NOMO-1 treated with DMSO at 0.1 percent for 48 hours (cell line): ENCODE data around the gene RTF1.

Experiments used
- DNase-seq: peaks from one replicate; lab custom pipeline; 2025; ENCODE audit not compliant: unreplicated experiment; lab: John Stamatoyannopoulos, UW

Gene RTF1

DNA sequence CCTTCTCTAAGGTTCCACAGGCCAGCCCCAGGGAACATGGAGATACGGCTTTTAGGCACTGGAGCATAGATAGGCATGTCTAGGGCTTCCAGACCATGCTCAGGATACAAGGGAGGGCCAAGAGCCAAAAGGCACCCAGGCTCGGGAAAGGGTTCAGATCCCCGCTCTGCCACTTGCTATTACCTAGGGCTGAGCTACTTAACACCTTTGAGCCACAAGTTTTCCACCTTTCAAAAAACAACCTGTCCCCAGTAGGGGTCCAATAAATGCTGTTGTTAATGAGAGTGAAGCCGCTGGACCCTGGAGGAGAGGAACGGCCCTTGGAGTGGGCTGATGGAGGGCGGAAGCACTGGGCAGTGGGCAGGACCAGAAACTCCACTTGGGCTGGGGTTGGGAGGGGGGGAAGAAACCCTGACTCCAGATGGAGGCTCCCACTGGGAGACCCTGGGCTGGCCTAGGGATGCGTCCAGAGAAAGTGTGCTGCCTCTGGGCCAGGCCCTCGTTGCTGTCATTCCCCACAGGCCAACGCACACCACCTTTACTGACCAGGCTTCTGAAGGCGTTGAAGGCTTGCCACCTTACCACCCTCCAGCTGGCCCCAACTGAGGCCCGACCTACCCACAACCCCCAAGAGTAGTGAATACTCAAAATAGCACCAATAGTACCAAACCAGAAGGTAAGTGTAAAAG, 68.2 kb downstream of the RTF1 start:
- DNase-seq = no peak

DNA sequence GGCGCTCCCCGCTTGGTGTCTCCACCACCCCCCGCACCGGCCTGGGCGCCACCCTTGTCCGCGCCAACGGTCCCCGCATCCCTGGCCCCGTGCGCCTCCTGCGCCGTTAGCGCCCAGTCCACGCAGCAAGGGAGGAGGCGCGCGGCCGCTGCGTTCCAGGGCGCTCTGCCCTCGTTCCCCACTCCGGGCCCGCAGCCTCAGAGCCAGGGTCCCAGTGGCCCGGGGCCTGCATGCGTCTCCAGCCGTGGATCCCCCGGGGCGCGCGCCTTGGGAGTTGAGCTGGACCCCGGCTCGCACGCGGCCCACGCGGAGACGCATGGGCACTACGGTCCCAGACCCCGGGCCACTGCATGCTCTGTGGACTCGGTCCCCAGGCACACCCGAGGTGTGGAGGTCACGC, 69.4 kb downstream of the RTF1 start:
- no peak for DNase-seq

DNA sequence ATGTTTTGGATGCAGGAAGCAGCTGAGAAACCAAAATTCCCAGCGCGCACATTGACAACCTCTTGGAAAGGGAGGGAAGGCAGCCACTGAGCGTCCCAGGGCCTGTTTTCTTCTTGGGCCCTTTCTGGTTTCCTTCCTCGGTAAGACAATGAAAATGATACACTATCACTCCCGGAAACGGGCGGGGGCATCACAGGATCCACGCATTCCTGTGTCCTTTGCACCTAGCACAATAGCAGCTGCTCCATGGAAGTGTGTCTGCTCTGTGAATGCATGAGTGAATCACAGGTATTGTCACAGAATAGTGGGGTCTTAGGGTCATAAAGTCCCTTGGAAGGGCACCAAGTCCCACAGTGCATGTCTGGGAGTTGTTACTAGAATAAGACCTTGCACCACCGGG, 70.5 kb downstream of the RTF1 start:
- no peak for DNase-seq

DNA sequence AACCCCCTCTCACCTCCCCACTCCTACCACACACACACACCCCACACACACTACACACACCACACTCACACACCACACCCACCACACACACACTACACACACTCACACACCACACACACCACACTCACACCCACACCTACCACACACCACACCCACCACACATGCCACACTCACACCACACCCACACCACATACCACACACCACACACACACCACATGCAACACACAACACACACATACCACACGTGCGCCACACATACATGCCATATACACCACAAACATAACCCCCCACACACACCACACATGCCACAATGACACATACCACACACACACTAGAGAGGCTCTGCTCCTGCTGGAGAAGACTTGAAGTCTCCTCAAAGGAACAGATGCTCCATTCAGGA, 70.9 kb downstream of the RTF1 start:
- DNase-seq = no peak

DNA sequence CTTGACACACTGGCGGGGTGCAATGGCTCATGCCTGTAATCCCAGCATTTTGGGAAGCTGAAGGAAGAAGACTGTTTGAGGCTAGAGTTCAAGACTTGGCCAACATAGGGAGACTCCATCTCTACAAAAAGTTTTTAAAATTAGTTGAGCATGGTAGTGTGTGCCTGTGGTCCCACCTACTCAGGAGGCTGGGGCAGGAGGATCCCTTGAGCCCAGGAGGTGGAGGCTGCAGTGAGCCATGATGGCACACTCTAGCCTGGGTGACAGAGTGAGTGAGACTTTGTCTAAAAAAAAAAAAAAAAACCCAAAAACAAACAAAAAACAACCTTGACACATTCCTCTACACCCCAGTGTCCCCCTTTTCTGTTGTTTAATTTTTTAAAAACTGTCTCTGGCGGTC, 72.7 kb downstream of the RTF1 start:
- DNase-seq = no peak

DNA sequence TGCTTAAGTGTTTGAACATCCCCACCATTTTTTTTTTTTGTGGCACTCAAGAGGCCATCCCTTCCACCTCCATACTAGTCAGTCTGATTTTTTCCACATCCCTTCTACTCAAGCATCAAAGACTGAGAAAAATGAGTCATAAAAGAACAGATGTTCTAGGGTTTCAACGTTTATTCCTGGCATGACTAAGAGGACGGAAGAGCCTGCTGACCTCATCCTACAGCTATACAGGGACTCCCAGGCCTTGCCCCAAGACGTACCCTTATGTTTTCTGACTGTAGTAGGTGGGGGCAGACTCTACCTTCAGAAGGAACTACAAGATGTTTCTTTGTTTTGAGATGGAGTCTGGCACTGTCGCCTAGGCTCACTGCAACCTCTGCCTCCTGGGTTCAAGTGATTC, 73.5 kb downstream of the RTF1 start:
- DNase-seq = peak; percentile 66

DNA sequence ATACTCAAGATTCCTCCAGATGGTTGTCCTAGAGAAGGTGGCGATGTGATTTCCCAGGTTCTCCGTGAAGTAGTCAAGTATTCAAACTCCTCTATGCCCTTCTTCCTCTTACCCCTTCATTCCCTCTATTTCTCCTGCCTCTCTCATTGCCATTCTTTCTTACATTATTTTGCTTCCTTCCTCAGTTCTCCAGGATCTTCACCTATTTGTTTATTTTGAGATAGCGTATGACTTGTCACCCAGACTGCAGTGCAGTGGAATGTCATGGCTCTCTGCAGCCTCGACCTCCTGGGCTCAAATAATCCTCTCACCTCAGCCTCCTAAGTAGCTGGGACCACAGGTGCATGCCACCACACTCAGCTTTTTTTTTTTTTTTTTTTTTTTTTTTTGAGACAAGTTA, 75.0 kb downstream of the RTF1 start:
- no peak for DNase-seq

DNA sequence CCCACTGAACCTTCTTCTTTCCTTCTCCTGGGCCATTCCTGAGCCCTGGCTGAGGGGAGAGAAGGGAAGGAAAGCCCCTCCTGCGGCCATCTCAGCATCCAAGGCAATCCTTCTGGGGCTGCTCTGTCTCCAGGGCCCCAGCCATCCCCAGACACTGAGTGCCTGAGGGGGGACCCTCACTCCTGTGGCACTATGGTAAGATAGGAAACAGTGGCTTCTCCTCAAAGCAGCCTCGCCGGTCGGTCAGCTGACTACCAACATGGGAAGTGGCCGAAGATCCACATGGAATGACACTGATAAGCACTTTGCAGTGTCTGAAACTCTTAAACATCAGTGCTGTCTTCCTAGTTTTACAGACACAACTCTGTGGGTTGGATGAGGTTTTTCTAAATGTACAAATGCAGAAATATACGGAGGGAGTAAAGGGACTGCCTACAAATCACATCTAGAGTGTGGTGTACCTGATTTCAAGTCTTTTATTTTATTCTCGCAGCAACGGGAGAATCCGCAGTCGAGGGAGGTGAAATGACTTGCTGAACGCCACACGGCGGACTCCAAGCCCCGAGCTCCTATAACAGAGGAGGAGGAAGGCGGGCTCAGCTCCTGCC, 75.8 kb downstream of the RTF1 start:
- peak; percentile 36 for DNase-seq

DNA sequence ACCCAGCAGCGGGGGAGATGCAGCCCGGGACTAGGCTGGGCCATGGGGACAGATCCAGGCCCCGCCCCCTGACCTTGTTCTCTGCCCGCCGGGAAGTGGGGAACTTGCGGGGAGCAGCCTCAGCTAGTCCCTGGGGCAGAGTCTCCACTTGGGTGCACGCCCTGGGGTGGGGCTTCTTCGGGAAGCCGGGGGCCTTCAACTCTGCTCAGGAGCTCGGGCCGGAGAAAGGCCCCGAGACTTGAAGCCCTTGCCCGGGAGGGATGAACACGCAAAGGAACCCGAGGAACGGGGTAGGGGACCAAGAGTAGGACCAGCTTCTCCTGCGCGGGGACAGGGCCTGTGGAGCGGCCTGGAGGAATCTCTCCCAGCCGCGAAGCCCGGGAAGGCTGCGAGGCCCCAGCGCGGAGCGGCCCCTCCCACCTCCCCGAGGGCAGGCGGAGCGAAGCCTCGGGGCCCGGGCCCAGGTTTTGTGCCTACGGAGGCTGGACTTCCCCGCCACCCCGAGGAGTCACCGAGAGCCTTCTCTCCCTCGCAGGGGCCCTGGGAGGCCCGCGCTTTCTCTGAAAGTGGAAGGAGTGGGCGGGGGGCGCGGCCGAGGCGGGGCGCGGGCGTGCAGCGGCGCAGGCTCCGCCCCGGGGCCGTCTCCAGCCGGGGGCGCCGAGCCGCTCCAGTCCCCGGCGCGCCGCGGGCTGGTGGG, 76.5 kb downstream of the RTF1 start, which contains the start of gene ITPKA:
Gene ITPKA, plus strand, starts transcription at position 670 of the 697 bp plus-strand sequence. CDS start 54 bp downstream, outside the sequence.
- peak; percentile 54 for DNase-seq

DNA sequence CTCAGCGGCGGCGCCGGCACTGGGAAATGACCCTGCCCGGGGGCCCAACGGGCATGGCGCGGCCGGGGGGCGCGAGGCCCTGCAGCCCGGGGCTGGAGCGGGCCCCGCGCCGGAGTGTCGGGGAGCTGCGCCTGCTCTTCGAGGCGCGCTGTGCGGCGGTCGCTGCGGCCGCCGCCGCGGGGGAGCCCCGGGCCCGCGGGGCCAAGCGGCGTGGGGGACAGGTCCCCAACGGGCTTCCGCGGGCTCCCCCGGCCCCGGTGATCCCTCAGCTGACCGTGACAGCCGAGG, 77.0 kb downstream of the RTF1 start:
- DNase-seq = no peak

DNA sequence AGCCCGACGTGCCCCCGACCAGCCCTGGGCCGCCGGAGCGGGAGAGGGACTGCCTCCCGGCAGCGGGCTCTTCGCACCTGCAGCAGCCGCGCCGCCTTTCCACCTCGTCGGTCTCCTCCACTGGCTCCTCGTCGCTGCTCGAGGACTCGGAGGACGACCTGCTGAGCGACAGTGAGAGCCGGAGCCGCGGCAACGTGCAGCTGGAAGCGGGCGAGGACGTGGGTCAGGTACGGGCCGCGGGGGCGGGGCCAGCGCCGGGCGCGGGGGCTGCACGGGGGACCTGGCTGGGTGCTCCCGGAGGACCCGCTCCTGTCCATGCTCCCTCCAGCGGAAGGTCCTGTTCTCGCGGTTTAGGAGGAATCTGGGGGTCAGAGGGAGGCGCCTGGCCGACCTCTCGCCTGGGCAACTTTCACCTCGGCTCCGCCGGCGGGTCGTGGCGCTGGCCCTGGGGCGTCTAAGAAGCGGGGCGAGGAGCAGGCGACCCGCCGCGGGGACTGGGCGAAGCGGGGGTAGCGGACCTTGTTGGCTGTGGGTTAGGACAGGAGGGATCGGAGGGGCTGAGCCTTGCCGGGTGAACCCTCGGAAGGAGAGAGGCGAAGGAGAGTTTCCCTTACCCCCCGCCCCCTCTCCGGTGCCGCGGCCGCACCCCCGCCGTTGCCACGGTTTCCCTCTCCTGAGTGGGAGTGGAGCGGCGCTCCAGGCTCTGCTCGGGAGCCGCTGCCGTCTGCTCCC, 77.5 kb downstream of the RTF1 start:
- no peak for DNase-seq

DNA sequence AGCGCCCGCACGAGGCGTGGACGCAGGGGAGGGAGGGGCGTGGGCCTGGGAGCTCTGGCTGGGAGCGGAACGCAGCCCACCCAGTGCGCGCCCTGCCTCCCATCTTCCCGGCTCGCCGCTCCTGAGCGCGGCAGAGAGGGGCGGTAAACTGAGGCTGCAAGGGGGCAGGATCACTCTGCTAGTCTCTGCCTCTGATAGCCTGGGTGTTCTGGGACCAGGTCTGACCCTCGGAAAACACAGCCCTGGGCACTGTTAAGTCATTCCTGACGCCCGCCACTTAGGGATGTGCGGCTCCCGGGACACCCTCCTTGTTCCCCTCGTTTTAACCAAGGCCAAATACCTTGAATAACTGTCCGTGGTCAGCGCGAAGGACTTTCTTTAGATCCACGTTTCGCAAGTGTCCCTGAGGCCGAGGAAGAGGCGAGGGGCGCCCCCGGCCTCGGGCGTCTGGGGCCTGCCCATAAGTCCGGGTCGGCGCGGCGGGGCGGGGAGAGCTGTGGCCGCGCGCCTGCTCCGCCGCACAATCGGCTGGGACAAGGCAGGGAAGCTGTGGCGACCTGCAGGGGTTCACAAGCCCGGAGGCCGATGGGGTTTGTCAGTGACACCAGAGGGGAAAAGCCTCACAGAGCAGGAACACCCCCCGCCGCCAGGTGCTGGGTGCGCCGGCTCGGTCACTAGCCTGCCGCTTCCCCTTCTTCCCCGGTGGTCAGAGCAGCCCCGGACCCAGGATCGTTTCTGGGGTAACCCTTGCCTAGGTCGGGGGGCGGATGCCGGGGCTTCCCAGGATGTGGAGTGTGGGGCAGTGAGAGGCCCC, 78.2 kb downstream of the RTF1 start:
- no peak for DNase-seq

DNA sequence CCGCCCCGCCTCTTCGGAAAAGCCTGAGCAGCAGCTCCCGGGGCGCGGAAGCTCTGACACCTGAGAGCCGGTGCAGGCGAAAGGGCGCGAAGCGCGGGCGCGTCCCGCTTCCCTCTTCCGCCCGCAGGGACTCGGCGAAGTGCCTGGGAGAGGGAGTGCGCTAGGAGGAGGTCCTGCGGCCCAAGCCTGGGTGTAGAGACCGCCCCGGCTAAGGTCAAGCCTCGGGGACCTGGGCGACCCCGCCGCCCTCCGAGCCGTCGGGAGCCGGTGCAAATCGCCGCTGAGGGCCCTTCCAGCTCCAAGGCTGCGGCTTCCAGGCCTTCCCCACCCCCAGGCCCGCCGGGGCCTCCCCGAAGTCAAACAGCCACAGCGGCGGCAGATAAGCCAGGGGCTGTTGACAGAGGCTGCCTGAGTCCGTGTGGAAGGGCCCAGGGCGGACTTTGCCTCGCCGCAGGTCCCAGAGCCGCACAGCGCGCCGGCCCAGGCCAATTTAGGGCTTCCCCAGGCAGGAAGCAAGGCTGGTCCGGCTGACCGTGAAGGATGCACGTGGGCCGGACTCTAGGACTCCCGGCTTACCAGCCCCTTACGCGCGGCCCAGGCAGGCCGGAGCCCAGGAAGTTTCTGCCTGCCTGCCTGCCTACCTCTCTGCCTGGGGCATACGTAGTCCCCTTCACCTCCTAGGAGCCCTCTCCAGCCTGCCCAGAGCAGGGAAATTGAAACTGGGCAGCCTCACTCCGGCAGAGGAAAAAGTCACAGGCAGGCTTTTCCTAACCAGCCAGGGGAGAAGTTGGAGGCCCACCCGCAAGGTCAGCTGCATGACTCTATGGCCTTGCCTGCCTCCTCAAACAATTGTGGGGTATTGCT, 79.1 kb downstream of the RTF1 start:
- no peak for DNase-seq

DNA sequence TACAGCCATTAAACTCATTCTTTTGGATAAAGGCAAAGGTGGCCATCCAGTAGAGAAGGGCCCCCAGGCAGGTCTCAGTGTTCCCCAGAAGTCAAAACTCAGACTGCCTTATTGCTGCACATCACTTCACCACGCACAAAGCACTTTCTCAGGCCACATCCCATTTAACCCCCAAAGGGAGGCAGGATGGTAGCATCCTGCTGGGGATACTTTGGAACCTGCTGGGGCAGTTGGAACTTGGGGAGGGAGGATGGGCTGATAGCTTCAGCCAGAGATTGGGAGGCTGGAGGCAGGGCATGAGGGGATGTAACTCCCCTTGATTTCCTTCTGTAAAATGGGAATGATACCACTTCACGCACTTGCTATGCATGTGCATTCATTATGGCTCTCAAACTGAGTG, 81.8 kb downstream of the RTF1 start:
- DNase-seq = no peak

DNA sequence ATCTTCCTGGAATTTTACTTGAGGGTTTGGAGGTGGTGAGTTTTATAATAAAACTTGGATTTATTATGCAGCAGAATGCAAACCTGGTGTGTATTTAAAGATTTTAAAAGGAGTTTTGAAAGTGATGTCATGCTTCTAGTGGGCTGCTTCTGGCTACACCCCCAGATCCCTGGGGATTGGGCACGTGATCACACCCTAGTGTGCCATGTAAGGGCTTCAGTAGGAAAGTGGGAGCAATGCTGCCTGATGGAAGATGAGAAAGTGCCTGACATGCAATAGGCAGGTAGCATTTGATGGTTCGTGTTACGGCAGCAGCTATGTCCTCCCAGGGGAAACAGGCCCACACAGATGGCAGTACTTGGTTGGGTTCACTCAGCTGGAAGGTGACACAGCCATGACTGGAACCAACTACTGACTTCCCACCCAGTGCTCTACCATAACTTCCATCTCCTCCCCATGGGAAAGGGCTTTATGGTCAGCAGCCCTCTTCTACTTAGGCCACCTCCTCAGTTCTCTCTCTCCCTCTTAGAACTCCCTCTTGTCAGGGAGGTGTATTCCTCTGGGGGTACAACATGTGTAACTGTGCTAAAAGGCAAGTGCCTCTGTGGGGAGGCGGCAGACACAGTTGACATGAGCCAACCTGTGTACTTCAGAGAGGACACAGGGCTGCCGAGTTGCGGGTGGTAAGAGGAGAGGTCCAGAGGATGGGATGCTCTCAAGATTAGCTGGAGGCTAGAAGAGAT, 82.4 kb downstream of the RTF1 start:
- no peak for DNase-seq

DNA sequence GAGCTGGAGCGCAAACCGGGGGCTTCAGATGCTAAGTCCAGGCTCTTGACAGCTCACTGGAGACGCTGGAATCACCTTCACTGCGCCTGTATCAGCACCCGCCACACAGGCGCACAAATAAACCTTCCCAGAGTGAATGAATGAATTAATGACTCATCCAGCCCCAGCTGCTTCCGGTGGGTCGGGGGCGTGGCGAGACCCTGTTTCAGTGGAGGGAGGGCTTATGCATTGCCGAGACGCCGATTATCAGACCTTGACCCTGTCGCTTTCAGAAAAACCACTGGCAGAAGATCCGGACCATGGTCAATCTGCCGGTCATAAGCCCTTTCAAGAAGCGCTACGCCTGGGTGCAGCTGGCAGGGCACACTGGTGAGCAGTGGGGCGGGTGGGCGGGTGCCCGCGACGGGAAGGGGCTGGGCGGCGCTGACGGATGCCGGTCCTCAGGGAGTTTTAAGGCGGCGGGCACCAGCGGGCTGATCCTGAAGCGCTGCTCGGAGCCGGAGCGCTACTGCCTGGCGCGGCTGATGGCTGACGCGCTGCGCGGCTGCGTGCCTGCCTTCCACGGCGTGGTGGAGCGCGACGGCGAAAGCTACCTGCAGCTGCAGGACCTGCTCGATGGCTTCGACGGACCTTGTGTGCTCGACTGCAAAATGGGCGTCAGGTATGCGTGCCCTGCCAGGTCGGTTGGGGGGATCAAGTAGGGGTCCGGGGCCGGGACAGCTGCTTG, 84.5 kb downstream of the RTF1 start:
- no peak for DNase-seq

DNA sequence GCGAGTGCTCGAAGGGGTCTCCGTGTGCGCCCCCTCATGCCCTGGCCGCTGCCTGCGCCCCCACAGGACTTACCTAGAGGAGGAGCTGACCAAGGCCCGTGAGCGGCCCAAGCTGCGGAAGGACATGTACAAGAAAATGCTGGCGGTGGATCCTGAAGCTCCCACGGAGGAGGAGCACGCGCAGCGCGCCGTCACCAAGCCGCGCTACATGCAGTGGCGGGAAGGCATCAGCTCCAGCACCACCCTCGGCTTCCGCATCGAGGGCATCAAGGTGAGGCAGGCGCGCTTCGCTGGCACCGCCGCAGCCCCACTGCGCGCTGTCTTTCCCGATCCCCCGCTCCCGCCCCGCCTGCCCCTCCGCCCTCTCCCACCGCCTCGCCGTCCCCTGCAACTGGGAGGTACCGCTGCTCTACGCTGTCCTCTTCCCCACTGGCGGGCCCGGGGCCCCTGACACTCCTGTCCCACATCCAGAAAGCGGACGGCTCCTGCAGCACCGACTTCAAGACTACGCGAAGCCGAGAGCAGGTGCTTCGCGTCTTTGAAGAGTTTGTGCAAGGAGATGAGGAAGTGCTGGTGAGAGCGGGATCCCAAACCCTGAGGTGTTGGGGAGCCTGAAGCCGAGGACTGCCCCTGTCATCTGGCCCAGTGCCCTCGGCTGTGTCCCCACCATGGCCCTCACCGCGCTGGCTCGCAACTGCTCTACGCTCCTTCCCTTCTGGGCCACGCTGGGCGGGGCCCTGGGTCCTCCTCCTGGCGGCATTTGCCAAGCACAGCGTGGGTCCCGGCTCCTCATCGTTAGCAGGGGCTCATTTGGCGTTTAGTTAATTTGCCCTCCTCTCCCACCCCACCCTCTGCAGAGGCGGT, 85.3 kb downstream of the RTF1 start:
- peak; percentile 38 for DNase-seq
